Stimulated activated CD4-positive, alpha-beta T cell treated with anti-CD3 and anti-CD28 coated beads, Interleukin-2, amount 100 ng/mL, for 4 hours (primary cell): Measurements from ENCODE around the gene GNG7.
"Not testable (repeated sequence)": the region's sequence is repeated elsewhere in the genome, so short reads cannot be mapped to it uniquely, and the experiment has no call there.

ENCODE experiments used
- DNase-seq: peaks from one replicate; pipeline ENCODE4 v3.0.0-alpha.2; 2020; ENCODE audit warnings: low read depth

The GNG7 gene

DNA sequence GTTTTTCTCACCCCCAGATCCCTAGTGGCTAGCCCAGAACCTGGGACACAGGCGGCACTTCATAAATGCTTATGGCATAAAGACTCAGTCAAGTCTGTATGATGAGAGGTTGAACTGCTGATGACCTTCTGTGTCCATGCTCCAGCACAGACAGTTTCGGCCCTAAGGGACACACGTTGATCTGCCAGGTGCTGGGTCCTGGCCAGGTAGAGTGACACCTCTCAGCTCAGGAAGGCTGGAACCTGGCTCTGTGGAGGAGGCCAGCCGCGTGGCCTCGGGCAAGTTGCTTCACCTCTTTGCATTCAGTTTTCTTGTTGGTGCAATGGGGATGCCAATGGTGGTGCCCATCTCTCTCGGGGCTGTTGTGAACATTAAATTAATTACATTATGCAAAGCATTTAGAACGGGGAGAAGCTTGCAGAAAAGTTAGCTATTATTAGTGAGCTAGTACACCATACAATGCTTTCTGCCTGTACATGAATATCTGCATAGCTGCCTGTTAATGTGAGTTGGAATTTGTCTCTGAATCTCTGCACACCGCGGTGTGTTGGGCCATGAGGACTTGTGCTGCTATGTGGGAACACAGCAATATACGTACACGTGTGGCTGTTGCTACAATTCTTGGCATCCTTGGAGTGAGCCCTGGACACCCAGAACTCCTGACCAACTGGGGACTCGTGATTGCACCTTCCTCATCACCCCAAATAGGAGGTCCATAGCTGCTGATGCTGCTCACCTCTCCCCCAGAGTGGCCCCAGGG is 218.1 kb downstream of the GNG7 start:
- no peak for DNase-seq

DNA sequence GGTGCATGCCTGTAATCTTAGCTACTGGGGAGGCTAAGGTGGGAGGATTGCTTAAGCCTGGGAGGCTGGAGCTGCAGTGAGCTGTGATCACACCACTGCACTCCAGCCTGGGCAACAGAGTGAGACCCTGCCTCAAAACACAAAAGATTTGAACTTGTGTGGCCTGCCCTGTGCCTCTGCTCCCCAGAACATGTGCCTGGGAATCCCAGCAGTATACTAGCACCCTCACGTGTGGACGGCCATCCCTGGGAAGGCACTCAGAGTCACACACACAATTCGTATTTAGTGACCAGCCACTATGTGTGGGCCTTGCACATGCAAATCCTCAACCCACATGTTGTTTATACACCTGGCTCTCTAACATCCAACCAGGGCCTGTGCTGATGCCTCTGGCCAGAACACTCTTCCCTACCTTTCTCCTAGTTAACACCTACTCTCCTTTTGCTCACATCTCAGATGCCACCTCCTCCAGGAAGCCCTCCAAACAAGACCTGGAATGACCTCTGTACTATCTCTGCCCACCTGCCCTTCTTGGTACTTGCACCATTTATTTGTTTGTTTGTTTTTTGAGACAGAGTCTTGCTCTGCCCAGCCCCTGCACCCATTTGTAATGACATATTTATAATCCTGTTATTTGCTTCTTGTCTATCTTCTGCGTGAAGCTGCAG is 218.9 kb downstream of the GNG7 start:
- no peak for DNase-seq

DNA sequence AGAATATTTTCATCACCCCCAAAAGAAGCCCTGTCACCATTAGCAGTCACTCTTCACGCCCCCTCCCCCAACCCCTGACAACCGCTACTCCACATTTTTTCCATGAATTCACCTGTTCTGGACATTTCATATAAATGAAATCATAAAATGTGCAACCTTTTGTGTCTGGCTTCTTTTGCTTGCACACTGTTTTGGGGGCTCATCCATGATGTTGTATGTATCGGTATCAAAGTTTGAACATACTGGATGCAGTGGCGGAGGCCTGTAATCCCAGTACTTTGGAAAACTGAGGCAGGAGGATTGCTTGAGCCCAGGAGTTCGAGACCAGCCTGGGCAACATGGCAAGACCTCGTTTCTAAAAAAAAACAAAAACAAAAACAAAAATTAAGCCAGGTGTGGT is 219.4 kb downstream of the GNG7 start:
- DNase-seq: no peak

DNA sequence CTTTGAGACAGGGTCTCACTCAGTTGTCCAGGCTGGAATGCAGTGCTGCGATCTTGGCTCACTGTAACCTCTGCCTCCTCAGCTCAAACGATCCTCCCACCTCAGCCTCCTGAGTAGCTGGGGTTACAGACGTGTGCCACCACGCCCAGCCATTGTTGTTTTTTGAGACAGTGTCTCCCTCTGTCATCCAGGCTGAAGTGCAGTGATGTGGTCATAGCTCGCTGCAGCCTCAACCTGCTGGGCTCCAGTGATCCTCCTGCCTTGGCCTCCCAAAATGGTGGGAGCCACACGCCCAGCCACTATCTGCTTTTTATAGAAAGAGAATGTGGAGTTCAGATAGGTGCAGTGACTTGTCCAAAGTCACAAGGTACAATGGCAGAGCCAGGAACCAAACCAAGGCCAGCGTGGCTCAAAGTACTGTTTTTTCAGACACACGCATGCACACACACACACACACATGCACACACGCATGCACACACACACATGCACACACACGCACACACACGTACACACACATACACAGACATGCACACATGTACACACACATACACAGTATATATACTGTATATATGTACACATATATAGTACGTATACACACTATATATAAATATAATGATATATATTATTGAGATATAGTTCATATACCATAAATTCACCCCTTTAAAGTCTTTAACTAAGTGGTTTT is 220.0 kb downstream of the GNG7 start:
- no peak for DNase-seq

DNA sequence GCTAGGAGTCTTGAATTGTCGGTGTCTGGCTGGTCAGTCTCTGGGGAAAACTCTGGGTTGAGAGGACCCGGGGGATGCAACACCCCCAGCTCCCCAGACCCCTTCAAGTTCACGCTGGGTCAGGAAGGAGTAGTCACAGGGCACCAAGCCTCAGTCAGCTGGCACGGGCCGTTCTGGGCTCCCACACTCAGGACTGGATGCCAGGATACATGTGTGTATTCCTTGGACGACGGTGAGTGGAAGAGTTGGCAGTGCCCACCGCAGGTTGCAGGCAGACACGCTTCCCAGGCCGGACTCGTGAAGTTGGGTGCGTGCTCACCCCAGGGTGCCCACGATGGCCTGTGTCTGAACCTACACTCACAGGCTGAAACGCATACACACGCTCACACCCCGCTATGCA is 221.0 kb downstream of the GNG7 start:
- DNase-seq: no peak

DNA sequence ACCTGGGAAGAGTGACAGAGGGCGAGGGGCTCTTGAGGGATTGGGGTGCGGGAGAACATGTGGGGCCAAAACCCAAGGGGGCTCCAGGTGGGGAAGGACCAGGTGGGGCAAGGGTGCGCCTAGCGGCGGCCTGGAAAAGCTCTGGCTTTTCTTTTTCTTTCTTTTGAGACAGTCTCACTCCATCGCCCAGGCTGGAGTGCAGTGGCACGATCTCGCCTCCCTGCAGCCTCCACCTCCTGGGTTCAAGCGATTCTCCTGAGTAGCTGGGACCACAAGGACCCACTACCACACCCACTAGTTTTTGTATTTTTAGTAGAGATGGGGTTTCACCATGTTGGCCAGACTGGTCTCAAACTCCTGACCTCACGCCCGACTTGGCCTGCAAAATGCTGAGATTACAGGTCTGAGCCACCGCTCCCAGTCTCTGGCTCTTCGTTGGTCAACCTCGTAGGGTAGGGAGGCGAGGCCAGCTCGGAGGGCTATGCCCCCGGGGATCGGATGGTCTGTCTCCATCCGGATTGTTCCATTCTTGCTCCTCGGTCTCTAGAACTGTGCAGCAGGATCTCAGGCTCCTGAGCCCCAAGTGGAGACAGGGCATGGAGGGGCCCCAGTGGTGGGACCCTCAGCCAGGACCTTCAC is 222.8 kb downstream of the GNG7 start:
- no peak for DNase-seq

DNA sequence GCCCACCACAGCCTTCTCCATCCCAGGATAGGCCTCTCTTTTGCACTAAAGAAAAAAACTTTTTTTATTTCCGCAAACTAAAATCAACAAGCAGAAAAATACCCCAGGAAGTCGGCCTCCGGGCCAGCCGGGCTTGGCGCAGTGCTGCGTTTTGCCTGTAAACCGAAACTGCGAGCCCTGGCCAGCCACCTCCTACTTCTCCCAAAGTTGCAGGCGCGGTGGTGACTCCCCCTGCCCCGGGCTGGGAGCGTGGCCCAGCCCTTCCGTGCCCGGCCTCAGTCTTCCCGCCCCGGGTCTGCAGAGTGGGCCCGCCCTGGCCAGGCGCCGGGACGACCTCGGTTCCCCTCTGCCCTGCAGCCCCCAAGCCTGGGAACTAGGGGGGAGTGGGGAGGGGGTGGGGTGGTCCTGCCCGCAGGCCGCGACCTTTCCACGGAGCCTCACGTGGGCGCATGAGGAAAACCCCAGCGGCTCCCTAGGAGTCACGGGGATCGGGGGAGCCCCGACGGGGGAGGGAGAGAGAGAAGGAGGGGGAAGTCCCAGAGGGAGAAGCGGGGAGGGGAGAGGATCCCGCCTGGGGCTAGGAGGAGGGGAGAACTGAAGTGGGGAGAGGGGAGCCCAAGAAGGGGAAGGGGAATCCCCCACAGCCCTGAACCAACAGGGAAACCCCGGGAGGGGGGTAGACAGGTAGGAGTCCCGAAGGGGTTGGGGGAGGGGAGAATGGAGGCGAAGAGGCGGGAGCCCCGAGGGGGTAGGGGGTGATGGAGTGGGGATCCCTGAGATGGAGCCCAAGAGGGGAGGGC is 223.5 kb downstream of the GNG7 start:
- DNase-seq: peak; percentile 70

DNA sequence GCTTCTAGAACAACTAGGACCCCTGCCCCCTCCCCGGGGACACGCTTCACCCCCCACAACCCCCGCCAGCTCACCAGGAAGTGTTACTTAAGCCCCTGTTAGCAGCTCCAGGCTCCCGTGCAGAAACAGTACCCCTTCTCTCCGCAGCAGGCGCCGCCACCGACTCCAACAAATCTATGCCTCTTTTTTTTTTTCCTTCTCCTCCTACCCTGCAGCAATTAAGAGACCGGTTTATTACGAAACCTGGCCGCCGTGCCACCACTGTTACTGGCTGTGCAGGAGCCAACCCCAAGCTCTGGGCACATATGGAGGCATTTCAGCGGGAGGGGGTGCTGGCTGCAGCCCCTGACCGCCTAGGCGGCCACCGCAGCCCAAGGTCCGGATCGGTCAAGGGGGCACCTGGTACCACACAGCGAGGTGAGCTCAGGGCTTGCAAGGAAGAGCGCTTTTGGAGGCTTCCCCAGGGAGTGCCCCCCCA is 224.2 kb downstream of the GNG7 start:
- DNase-seq: peak; percentile 31

DNA sequence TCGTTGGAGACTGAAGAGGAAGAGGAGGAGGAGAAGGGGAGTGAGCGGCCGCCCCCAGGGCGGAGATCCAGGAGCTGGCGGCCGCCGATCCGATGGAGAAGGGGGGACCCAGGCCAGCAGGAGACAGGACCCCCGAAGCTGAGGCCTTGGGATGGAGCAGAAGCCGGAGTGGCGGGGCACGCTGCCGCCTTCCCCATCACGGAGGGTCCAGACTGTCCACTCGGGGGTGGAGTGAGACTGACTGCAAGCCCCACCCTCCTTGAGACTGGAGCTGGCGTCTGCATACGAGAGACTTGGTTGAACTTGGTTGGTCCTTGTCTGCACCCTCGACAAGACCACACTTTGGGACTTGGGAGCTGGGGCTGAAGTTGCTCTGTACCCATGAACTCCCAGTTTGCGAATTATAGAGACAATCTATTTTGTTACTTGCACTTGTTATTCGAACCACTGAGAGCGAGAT is 224.7 kb downstream of the GNG7 start:
- DNase-seq: no peak

DNA sequence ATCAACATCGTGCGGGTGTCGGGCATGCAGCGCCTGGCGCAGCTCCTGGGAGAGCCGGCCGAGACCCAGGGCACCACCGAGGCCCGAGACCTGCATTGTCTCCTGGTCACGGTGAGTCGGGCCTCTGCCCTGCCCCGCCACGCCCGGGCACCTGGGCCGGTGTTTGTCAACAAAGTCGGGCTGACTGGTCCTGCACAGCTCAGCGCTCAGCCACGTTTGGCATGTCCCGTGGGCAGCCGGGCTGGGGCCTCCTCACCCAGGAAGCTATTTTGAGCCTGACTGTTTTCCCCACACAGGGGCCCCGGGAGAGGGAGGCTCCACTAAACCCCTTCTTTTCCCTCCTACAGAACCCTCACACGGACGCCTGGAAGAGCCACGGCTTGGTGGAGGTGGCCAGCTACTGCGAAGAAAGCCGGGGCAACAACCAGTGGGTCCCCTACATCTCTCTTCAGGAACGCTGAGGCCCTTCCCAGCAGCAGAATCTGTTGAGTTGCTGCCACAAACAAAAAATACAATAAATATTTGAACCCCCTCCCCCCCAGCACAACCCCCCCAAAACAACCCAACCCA is 225.3 kb downstream of the GNG7 start:
- DNase-seq: no peak

DNA sequence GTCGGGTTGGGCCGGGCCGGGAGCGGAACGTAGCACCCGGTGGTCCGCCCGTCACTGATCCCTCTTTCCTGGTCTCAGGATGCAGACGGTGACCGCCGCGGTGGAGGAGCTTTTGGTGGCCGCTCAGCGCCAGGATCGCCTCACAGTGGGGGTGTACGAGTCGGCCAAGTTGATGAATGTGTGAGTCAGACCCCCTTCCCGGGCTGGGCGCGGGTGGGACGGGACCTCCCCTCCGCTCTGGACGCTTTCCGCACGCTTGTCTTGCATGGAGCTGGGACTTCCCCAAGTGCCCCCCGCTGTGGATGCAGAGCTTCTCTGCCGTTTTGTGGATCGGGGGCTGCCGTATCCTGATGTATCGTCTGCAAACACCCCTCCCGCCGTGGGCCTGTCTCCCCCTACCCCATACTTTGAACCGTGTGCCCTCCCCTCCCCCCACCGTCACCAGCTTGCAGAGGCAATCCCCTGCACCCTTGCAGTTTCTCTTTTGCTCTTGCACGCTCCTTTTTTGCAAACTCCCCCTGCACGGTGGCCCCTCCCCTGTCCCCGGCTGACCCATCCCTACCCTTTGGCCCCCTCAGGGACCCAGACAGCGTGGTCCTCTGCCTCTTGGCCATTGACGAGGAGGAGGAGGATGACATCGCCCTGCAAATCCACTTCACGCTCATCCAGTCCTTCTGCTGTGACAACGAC is 225.9 kb downstream of the GNG7 start:
- DNase-seq: peak; percentile 54

DNA sequence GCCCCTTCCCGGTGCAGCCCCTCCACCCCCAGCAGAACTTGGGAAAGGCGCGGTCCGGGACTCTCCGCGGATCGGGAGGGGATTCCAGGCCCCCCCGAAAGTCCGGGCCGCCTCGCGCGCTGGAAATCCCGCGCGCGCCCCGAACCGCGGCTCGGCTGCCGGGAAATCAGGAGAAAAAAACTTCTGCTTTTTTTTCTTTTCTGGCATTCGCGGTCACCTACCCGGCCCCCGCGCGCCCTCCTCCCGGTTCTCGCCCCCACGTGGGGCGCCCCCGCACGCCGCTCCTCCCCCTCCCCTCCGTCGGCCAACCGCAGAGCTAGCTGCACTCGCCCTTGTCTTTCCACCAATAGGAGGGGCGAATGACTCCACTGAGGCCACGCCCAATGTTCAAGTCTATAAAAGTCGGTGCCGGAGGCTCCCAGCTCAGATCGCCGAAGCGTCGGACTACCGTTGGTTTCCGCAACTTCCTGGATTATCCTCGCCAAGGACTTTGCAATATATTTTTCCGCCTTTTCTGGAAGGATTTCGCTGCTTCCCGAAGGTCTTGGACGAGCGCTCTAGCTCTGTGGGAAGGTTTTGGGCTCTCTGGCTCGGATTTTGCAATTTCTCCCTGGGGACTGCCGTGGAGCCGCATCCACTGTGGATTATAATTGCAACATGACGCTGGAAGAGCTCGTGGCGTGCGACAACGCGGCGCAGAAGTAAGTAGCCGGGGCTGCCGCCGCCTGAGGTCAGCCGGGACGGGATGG is 226.6 kb downstream of the GNG7 start, which contains the start of gene GADD45B:
Gene GADD45B, plus strand, starts transcription at position 426 of the 749 bp plus-strand sequence. Its CDS starts 232 bp downstream, at position 658.
- peak; percentile 98 for DNase-seq

DNA sequence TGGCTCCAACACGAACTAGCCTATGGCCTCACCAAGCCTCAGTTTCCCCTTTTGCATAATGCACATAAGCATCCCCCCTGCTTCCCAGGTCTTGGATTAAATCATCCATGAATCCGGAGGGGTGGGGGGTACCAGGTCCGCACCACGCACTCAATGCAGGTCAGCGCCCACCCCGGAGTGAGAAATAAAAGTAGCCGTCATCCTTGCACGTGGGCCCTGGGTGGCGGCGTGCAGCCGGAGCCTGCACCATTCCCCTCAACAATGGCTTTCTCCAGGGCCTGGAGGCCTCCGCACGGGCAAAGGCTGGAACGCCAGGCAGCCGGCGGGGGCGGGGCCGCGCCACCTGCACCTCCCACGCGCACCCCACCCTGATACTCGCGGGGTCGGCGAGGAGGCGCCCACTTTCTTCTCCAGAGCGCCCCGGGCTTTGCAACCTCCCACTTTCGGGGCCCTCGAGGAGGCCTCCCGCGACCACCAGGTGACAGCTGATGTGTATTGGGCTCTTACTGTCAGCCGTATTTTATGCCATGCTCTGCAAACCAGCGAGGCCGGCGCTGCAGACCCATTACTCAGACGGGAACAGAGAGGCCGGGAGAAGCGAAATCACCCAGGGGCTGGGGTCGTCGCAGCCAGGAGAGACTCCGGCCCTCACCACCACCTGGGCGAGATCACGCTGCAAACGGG is 227.3 kb downstream of the GNG7 start:
- DNase-seq: peak; percentile 53

DNA sequence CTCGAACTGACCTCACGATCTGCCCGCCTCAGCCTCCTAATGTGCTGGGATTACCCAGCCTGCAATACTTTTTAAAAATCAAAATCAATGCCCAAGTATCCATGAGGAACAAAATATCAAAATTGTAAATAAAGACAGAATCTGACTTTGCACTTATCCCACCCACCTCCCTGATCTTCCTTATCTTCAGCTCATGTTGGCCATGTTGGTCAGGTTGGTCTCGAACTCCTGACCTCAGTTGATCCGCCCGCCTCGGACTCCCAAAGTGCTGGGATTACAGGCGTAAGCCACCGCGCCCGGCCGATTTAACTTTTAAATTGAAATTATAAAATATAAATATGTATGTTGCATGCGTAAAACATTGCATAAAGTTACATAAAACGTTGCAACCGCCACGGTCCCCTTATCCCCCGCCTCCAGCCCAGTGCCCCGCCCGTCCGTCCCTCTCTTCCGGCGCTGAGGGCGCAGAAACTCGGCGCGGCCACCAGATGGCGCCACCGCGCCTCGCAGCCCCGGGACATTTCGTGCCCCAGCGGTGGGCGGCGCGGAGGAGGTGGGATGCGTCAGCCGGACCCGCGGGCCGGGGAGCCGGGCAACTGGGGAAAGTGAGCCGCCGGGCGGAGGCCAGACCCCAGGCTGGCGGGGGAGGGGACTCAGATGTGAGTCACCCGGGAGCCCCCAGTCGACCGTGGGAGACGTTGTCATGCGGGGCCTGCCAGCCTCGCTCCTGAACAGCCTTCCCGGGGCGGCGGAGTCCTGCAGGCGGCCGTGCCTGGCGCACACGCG is 228.1 kb downstream of the GNG7 start:
- peak; percentile 94 for DNase-seq

DNA sequence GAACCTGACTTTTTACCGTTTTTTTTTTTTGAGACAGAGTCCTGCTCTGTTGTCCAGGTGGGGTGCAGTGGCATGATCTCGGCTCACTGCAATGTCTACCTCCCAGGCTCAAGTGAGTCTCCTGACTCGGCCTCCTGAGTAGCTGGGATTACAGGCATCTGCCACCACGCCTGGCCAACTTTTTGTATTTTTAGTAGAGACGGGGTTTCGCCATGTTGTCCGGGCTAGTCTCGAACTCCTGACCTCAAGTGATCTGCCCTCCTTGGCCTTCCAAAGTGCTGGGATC is 232.6 kb downstream of the GNG7 start:
- not testable (repeated sequence) for DNase-seq

DNA sequence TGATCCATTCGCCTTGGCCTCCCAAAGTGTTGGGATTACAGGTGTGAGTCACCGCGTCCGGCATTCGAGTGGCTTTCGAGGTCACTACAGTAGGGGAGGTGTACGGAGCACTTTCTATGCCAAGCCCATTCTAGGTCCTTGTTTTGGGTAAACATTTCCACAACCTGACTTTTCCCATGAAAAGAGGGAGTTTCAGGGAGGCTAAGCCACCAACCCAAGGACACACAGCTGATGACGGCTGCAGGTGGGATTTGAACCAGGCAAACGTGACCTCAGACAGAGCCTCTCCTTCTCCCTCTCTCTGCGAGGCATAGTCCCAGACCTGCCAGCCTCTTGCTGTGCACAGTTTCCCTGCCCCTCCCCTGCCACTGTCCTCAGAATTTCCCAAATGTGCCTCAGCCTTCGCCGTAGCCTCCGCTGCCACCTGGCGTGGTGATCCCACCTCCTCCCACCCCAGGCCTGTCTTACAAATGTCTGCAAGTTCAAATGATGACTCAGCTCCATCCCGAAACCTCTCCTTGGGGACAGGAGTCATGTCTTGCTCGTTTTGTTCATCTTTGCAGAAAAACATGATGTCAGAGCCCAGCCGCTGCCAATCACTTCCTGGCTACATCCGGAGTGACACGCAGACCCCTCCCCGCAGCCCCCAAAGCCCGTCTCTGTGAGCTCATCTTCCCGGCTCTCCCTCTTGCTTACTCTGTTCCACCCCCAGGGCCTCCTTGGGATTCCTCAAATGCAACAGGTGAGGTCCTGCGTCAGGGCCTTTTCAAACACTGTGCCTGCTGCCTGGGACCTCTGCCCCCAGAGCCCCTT is 233.2 kb downstream of the GNG7 start:
- no peak for DNase-seq

DNA sequence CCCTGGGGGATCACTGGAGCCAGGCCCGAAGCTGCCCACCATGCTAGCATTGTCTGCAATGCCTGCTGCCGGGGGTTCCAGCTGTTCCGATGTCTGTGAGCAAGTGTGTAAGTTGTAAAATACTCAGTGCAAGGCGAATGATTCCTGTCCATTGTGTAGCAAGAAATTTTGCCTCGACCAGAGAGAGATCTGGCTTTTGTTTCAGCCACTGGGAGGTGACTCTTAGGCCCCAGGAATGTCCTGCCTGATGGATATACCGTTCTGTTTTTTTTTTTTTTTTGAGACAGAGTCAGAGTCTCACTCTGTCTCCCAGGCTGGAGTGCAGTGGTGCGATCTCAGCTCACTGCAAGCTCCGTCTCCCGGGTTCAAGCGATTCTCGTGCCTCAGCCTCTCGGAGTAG is 233.9 kb downstream of the GNG7 start:
- DNase-seq: no peak

DNA sequence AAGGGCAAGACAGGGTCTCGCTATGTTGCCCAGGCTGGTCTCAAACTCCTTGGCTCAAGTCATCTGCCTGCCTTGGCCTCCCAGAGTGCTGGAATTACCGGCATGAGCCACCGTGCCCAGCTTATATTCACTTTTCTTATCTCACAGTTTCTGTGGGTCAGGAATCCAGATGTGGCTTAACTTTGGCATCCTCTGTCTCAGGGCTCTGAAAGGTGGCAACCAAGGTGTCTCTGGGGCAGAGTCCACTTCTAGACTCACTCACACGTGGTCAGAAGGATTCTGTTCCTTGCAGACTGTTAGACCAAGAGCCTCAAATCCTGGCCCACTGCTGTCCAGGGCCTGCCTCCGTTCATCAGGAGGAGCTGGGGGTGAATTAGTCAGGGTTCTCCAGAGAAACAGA is 238.1 kb downstream of the GNG7 start:
- no peak for DNase-seq
